G401 (cell line): Measurements from ENCODE around the gene REELD1. TPM values are rescaled to one million over a fixed set of nuclear protein-coding genes. Genes with fewer than 3 reads are reported as not detected.
A peak's percentile ranks its signal among the peaks of the same experiment; 100 is the strongest.

Experiments used
- DNase-seq: peaks from one replicate; pipeline ENCODE4 v3.0.0-alpha.2; 2015; ENCODE audit warnings: low spot score
- in situ Hi-C: cut with HindIII; loops from 2 replicates; pipeline ENCODE4 v1.10.0; 2016; ENCODE audit warnings: low sequenced_read_pairs, mixed read lengths
- total RNA-seq: library from RNA; depleted of rRNA; stranded (reverse); fragments of >200 nt; shearing (Covaris generic); gene quantifications from 2 replicates; pipeline ENCODE4 v1.2.3, GENCODE V29; 2014; rRNA removed

The REELD1 gene
- total RNA-seq, 1 experiment from 2014 or later: not detected

- DNase-seq: no peak
- in situ Hi-C loops: no loop called here
Measured at GRCh38 chr4:146257511-146257910, 43.2 kb downstream of the REELD1 start.

- in situ Hi-C loops: no loop called here
- no peak for DNase-seq
Measured at GRCh38 chr4:146260521-146260920, 46.2 kb downstream of the REELD1 start.

- no peak for DNase-seq
- in situ Hi-C loops: no loop called here
Measured at GRCh38 chr4:146261041-146261440, 46.7 kb downstream of the REELD1 start.

GRCh38 chr4:146263793-146264192, 49.5 kb downstream of the REELD1 start:
- no peak for DNase-seq
- in situ Hi-C loops: no loop called here

- DNase-seq: peak; percentile 7
- in situ Hi-C loops: no loop called here
Measured at GRCh38 chr4:146265950-146266490, 51.7 kb downstream of the REELD1 start.

- in situ Hi-C loops: no loop called here
- DNase-seq: no peak
Measured at GRCh38 chr4:146267826-146268225, 53.5 kb downstream of the REELD1 start.

- DNase-seq: no peak
- in situ Hi-C loops: no loop called here
Measured at GRCh38 chr4:146269228-146269653, 54.9 kb downstream of the REELD1 start.

- no peak for DNase-seq
- in situ Hi-C loops: no loop called here
Measured at GRCh38 chr4:146271466-146271865, 57.1 kb downstream of the REELD1 start.

- in situ Hi-C loops: no loop called here
- DNase-seq: no peak
Measured at GRCh38 chr4:146273204-146273901, 59.0 kb downstream of the REELD1 start.

GRCh38 chr4:146274774-146275173, 60.4 kb downstream of the REELD1 start:
- no peak for DNase-seq
- in situ Hi-C loops: no loop called here

GRCh38 chr4:146275370-146275769, 61.0 kb downstream of the REELD1 start:
- in situ Hi-C loops: no loop called here
- no peak for DNase-seq

GRCh38 chr4:146278986-146279385, 64.6 kb downstream of the REELD1 start:
- in situ Hi-C loops: no loop called here
- DNase-seq: no peak

Other genes starting within 250 kb of the REELD1 start
- gene LSM6, start 38.8 kb upstream of the REELD1 start, total RNA-seq: 54.7 and 106 TPM in 2 replicates